Natural killer cell (primary cell): Measurements from ENCODE around the gene MGARP. TPM values are rescaled to one million over a fixed set of nuclear protein-coding genes. Genes with fewer than 3 reads are reported as not detected.
A peak's percentile ranks its signal among the peaks of the same experiment; 100 is the strongest.

Experiments
- ATAC-seq, 3 donors: fragments of 150-1000 bp in 2 of 3; fragments of 200-7000 bp in 1 of 3; cut with Tn5 transposase; 1 replicate in 1 of 3; 2 replicates in 2 of 3; pipeline ENCODE4 v1.10.0; 2021; ENCODE audit warnings: mild to moderate bottlenecking in 2 of 3, moderate library complexity in 2 of 3
- DNase-seq, 2 donors: peaks; one replicate each; pipeline versions ENCODE4 v3.0.0 to v3.0.0-alpha.2; 2013 to 2021; ENCODE audit warnings: mixed read lengths in 1 of 2
- H3K27ac ChIP-seq: one replicate; pipeline ENCODE4 v1.5.1; 2013; ENCODE audit warnings: mild to moderate bottlenecking, low read length
- H3K27me3 ChIP-seq: one replicate; pipeline ENCODE4 v1.6.1; 2013; ENCODE audit warnings: low read length; ENCODE audit not compliant: control insufficient read depth, insufficient read depth
- H3K36me3 ChIP-seq: one replicate; pipeline ENCODE4 v1.6.1; 2013; ENCODE audit warnings: low read length; ENCODE audit not compliant: control insufficient read depth, insufficient read depth
- H3K4me1 ChIP-seq: one replicate; pipeline ENCODE4 v1.6.1; 2013; ENCODE audit warnings: low read length; ENCODE audit not compliant: control insufficient read depth, insufficient read depth
- H3K4me3 ChIP-seq: one replicate; pipeline ENCODE4 v1.5.1; 2013; ENCODE audit warnings: low read length
- H3K9me3 ChIP-seq: one replicate; pipeline ENCODE4 v1.6.1; 2013; ENCODE audit warnings: low read length; ENCODE audit not compliant: control insufficient read depth, insufficient read depth
- H3K27ac Mint-ChIP-seq, 2 donors: one replicate each; pipeline ENCODE4 v1.8.0; 2022; ENCODE audit warnings: mild to moderate bottlenecking in 2 of 2, mixed read lengths in 2 of 2, moderate library complexity in 1 of 2
- H3K27me3 Mint-ChIP-seq, 2 donors: one replicate each; pipeline ENCODE4 v1.8.0; 2022; ENCODE audit warnings: low read depth in 2 of 2, mixed read lengths in 2 of 2
- H3K36me3 Mint-ChIP-seq: one replicate; pipeline ENCODE4 v1.8.0; 2022; ENCODE audit warnings: mixed read lengths
- H3K4me1 Mint-ChIP-seq, 2 donors: one replicate each; pipeline ENCODE4 v1.8.0; 2022; ENCODE audit warnings: mixed read lengths in 2 of 2
- H3K4me3 Mint-ChIP-seq: one replicate; pipeline ENCODE4 v1.8.0; 2022; ENCODE audit warnings: mild to moderate bottlenecking, moderate library complexity, mixed read lengths
- H3K9me3 Mint-ChIP-seq, 2 donors: one replicate each; pipeline ENCODE4 v1.8.0; 2022; ENCODE audit warnings: mixed read lengths in 2 of 2
- WGBS: methylation state at CpG from one replicate; pipeline ENCODE4 v1.1.7; 2013; ENCODE audit warnings: missing lambda C conversion rate; ENCODE audit not compliant: insufficient coverage; 5-methylcytosine and 5-hydroxymethylcytosine counted together
- intact Hi-C: fragments of 100-400 bp; cut with micrococcal nuclease; formaldehyde crosslinking; loops from one replicate; pipeline ENCODE4 v1.14.2; 2022
- total RNA-seq, 4 donors: library from RNA; stranded (reverse); fragments of 120-200 nt in 1 of 4; gene quantifications; one replicate each; pipeline versions ENCODE4 v1.2.3 to v1.2.4, GENCODE V29; 2013 to 2022
- TF ChIP-seq, protein P1 (sequence below): fragments of 200-600 bp; IDR thresholded peaks from one replicate; pipeline ENCODE4 v1.8.0; 2022; ENCODE audit warnings: antibody characterized with exemption

The MGARP gene
- total RNA-seq, 3 donors from 2014 or later (not counting 1 experiment from before 2014, with no cell fraction given): 0.35 to 0.78 (median 0.63) TPM

- peaks cover 17% of the 10 kb centered on the region for H3K4me1 ChIP-seq
- peaks cover 5% of the 10 kb centered on the region for H3K36me3 ChIP-seq
- peak in 2 of 3 donors; percentile 1 to 41 for ATAC-seq
- WGBS: 7% methylated on average over 16 of the region's 16 CpGs
- H3K27me3 ChIP-seq: no peaks in the 10 kb centered on the region
- no peaks in the 10 kb centered on the region for H3K36me3 Mint-ChIP-seq
- H3K27me3 Mint-ChIP-seq: no peaks in the 10 kb centered on the region
- TF ChIP-seq, protein P1, sequence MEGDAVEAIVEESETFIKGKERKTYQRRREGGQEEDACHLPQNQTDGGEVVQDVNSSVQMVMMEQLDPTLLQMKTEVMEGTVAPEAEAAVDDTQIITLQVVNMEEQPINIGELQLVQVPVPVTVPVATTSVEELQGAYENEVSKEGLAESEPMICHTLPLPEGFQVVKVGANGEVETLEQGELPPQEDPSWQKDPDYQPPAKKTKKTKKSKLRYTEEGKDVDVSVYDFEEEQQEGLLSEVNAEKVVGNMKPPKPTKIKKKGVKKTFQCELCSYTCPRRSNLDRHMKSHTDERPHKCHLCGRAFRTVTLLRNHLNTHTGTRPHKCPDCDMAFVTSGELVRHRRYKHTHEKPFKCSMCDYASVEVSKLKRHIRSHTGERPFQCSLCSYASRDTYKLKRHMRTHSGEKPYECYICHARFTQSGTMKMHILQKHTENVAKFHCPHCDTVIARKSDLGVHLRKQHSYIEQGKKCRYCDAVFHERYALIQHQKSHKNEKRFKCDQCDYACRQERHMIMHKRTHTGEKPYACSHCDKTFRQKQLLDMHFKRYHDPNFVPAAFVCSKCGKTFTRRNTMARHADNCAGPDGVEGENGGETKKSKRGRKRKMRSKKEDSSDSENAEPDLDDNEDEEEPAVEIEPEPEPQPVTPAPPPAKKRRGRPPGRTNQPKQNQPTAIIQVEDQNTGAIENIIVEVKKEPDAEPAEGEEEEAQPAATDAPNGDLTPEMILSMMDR: no peak
- H3K27ac Mint-ChIP-seq: peak overlapping the region; percentile 95 to 98
- DNase-seq: peak; percentile 21 to 56
- intact Hi-C loops: loop anchor here (1.0 to 5.0 kb wide), 5 partner anchors 34 to 1072 kb away; partner anchors contain the start of genes ELF2, NOCT and SCOC
- peaks cover 44% of the 10 kb centered on the region in 2 donors for H3K4me1 Mint-ChIP-seq
- peak overlapping the region; percentile 90 for H3K4me3 ChIP-seq
- peak overlapping the region; percentile 97 for H3K4me3 Mint-ChIP-seq
- H3K9me3 ChIP-seq: no peaks in the 10 kb centered on the region
- H3K9me3 Mint-ChIP-seq: no peaks in the 10 kb centered on the region
- H3K27ac ChIP-seq: peak overlapping the region; percentile 94
Measured at GRCh38 chr4:139300431-139301112, 20.5 kb upstream of the MGARP start.

GRCh38 chr4:139299536-139299935, 19.5 kb upstream of the MGARP start:
- H3K9me3 Mint-ChIP-seq: no peaks in the 10 kb centered on the region
- TF ChIP-seq, protein P1: no peak

GRCh38 chr4:139297001-139297410, 17.0 kb upstream of the MGARP start:
- Histone ChIP-seq H3K4me1 (peaks cover 17% of the 10 kb centered on the region), H3K4me3 (no peak overlapping the region), H3K36me3 (peaks cover 13% of the 10 kb centered on the region), H3K27ac (no peak overlapping the region), H3K9me3 (no peaks in the 10 kb centered on the region), H3K27me3 (no peaks in the 10 kb centered on the region)
- H3K27me3 Mint-ChIP-seq: no peaks in the 10 kb centered on the region
- DNase-seq: no peak
- peaks cover 33 to 37% of the 10 kb centered on the region in 2 donors for H3K4me1 Mint-ChIP-seq
- TF ChIP-seq, protein P1: no peak
- ATAC-seq: no peak
- intact Hi-C loops: no loop called here
- H3K36me3 Mint-ChIP-seq: no peaks in the 10 kb centered on the region
- H3K27ac Mint-ChIP-seq: peak overlapping the region in 1 of 2 donors; percentile 94
- H3K9me3 Mint-ChIP-seq: no peaks in the 10 kb centered on the region
- no peak overlapping the region for H3K4me3 Mint-ChIP-seq
- 85% methylated on average over 2 of the region's 2 CpGs for WGBS

More at GRCh38 chr4:139299536-139299935, 19.5 kb upstream of the MGARP start:
- Histone ChIP-seq H3K9me3 (no peaks in the 10 kb centered on the region), H3K27ac (no peak overlapping the region), H3K27me3 (no peaks in the 10 kb centered on the region), H3K36me3 (no peaks in the 10 kb centered on the region), H3K4me3 (no peak overlapping the region), H3K4me1 (peaks cover 21% of the 10 kb centered on the region)
- WGBS: 78% methylated on average over 1 of the region's 1 CpG
- Mint-ChIP-seq H3K4me3 (peak overlapping the region; percentile 97), H3K27me3 (no peaks in the 10 kb centered on the region), H3K36me3 (no peaks in the 10 kb centered on the region), H3K4me1 (peaks cover 45% of the 10 kb centered on the region in 2 donors), H3K27ac (peak overlapping the region in 1 of 2 donors; percentile 95)
- ATAC-seq (no peak), DNase-seq (no peak)
- intact Hi-C loops: no loop called here
